ENCODE measurements around the gene PCA3. TPM values are rescaled to one million over a fixed set of nuclear protein-coding genes. Genes with fewer than 3 reads are reported as not detected.

PCA3 gene
- total and polyA plus RNA-seq, 2 donors (not counting 1 experiment from before 2014, with no cell fraction given): 0.09 TPM; not detected in 1

DNA sequence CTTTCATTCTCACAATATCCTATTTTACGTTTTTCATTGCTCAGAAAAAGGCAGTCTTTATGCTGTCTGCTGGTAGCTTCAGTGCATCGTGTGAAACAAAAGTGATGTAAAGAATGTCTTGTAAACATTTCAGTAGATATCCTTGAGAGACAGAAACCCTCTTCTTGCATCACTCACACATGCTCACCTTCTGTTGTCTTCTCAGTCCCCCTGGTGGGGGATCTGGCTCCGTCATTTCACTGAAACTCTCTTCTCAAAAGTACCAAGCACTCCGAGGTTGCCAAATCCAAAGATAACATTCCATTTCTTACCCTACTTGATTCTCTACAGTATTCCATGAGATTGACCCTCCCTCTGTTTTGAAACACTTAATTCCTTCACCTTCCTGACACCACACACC, 46.1 kb upstream of the PCA3 start:
- Histone ChIP-seq H3K79me2 (ENCODE audit: control insufficient read depth, insufficient read depth, low read length) (no peaks in the 10 kb centered on the region), H3K9ac (ENCODE audit: low read length) (no peak overlapping the region), H3K4me3 (ENCODE audit: control extremely low read depth in 1 of 5, extremely low read depth in 1 of 5, insufficient read depth in 1 of 5, low read depth in 2 of 5, low read length in 4 of 5) (no peak overlapping the region), H3K4me1 (ENCODE audit: control insufficient read depth in 2 of 2, insufficient read depth in 2 of 2, low read length in 2 of 2) (no peaks in the 10 kb centered on the region), H4K20me1 (ENCODE audit: control insufficient read depth, insufficient read depth, low read length, poor library complexity, severe bottlenecking) (no peaks in the 10 kb centered on the region), H3K27me3 (replicated peaks in 1 of 4; ENCODE audit: control extremely low read depth in 1 of 4, control insufficient read depth in 3 of 4, insufficient read depth in 4 of 4, low read length in 3 of 4) (peaks cover 0 to 5% (median 2%) of the 10 kb centered on the region in 4 experiments), H2AFZ (ENCODE audit: insufficient read depth, low read depth, low read length, poor library complexity, severe bottlenecking) (no peak overlapping the region), H3K36me3 (replicated peaks in 1 of 2; ENCODE audit: control extremely low read depth in 1 of 2, control insufficient read depth in 1 of 2, extremely low read depth in 1 of 2, insufficient read depth in 2 of 2, low read length in 1 of 2) (no peaks in the 10 kb centered on the region), H3K4me2 (replicated peaks; ENCODE audit: low read depth, low read length, poor library complexity, severe bottlenecking) (no peak overlapping the region), H3K9me3 (ENCODE audit: control extremely low read depth in 1 of 3, control insufficient read depth in 2 of 3, insufficient read depth in 1 of 3, low read length in 2 of 3) (no peaks in the 10 kb centered on the region), H3K27ac (ENCODE audit: low read length in 2 of 2) (no peak overlapping the region)
- no peak for DNase-seq
- Mint-ChIP-seq H3K27ac (no peak overlapping the region), H3K9me3 (ENCODE audit: insufficient read depth) (no peaks in the 10 kb centered on the region), H3K4me1 (no peaks in the 10 kb centered on the region), H3K4me3 (no peak overlapping the region), H3K27me3 (peaks cover 33% of the 10 kb centered on the region)
- POLR2A ChIA-PET: no interaction called here
- intact Hi-C loops (cut with micrococcal nuclease): no loop called here
- WGBS (ENCODE audit: insufficient coverage): 88% methylated on average over 2 of the region's 4 CpGs
- TF ChIP-seq, protein P1, sequence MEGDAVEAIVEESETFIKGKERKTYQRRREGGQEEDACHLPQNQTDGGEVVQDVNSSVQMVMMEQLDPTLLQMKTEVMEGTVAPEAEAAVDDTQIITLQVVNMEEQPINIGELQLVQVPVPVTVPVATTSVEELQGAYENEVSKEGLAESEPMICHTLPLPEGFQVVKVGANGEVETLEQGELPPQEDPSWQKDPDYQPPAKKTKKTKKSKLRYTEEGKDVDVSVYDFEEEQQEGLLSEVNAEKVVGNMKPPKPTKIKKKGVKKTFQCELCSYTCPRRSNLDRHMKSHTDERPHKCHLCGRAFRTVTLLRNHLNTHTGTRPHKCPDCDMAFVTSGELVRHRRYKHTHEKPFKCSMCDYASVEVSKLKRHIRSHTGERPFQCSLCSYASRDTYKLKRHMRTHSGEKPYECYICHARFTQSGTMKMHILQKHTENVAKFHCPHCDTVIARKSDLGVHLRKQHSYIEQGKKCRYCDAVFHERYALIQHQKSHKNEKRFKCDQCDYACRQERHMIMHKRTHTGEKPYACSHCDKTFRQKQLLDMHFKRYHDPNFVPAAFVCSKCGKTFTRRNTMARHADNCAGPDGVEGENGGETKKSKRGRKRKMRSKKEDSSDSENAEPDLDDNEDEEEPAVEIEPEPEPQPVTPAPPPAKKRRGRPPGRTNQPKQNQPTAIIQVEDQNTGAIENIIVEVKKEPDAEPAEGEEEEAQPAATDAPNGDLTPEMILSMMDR (IDR thresholded peaks at IDR 0.05): no peak
- no peak for TF ChIP-seq EZH2 (IDR thresholded peaks at IDR 0.05; ENCODE audit: borderline replicate concordance, insufficient read depth, low read depth, low read length, poor library complexity, severe bottlenecking)
- CTCF ChIA-PET: interaction anchor here (1.5 kb wide), 1 partner anchor 14 kb away, joined by 6 read pairs; no protein-coding TSS in a partner anchor
- no peak for ATAC-seq (ENCODE audit: low read depth)

DNA sequence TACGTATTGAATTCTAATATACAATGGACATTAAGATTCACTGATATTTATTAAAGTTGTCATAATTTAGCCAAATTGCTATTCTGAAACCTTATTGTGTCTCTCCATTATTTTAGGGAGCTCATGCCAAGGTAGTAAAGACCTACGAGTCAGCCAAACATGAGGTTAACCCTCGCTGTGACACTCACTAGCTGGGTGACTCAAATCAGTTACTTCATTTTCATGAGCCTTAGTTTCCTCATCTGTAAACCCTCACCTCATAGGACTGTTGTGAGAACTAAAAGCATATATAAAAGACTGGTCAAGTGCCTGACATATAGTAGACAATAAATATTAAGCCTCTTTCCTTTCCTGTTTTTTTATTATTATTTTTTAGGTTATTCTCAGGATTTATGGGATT, 44.0 kb upstream of the PCA3 start:
- Histone ChIP-seq H3K4me2 (replicated peaks; ENCODE audit: low read depth, low read length, poor library complexity, severe bottlenecking) (no peak overlapping the region), H3K4me1 (ENCODE audit: control insufficient read depth in 2 of 2, insufficient read depth in 2 of 2, low read length in 2 of 2) (no peaks in the 10 kb centered on the region), H4K20me1 (ENCODE audit: control insufficient read depth, insufficient read depth, low read length, poor library complexity, severe bottlenecking) (no peaks in the 10 kb centered on the region), H3K4me3 (ENCODE audit: control extremely low read depth in 1 of 5, extremely low read depth in 1 of 5, insufficient read depth in 1 of 5, low read depth in 2 of 5, low read length in 4 of 5) (no peak overlapping the region), H3K27me3 (replicated peaks in 1 of 4; ENCODE audit: control extremely low read depth in 1 of 4, control insufficient read depth in 3 of 4, insufficient read depth in 4 of 4, low read length in 3 of 4) (peaks cover 0 to 5% (median 3%) of the 10 kb centered on the region in 4 experiments), H3K36me3 (replicated peaks in 1 of 2; ENCODE audit: control extremely low read depth in 1 of 2, control insufficient read depth in 1 of 2, extremely low read depth in 1 of 2, insufficient read depth in 2 of 2, low read length in 1 of 2) (no peaks in the 10 kb centered on the region), H3K9me3 (ENCODE audit: control extremely low read depth in 1 of 3, control insufficient read depth in 2 of 3, insufficient read depth in 1 of 3, low read length in 2 of 3) (no peaks in the 10 kb centered on the region), H3K27ac (ENCODE audit: low read length in 2 of 2) (no peak overlapping the region), H2AFZ (ENCODE audit: insufficient read depth, low read depth, low read length, poor library complexity, severe bottlenecking) (no peak overlapping the region), H3K79me2 (ENCODE audit: control insufficient read depth, insufficient read depth, low read length) (no peaks in the 10 kb centered on the region), H3K9ac (ENCODE audit: low read length) (no peak overlapping the region)
- H3K27ac Mint-ChIP-seq: no peak overlapping the region
- no peak overlapping the region for H3K4me3 Mint-ChIP-seq
- no peak for TF ChIP-seq EZH2 (IDR thresholded peaks at IDR 0.05; ENCODE audit: borderline replicate concordance, insufficient read depth, low read depth, low read length, poor library complexity, severe bottlenecking)
- TF ChIP-seq, protein P1 (IDR thresholded peaks at IDR 0.05): no peak
- DNase-seq (no peak), ATAC-seq (ENCODE audit: low read depth) (no peak)
- intact Hi-C loops (cut with micrococcal nuclease): no loop called here
- peaks cover 37% of the 10 kb centered on the region for H3K27me3 Mint-ChIP-seq
- H3K4me1 Mint-ChIP-seq: no peaks in the 10 kb centered on the region
- H3K9me3 Mint-ChIP-seq (ENCODE audit: insufficient read depth): no peaks in the 10 kb centered on the region
- ChIA-PET POLR2A (no interaction called here), CTCF (no interaction called here)
- no CpG with 5 or more reads among the region's 3 CpGs for WGBS (ENCODE audit: insufficient coverage)

All from B cell (primary cell).